ENCODE measurements around the gene MED25. TPM values are rescaled to one million over a fixed set of nuclear protein-coding genes. Genes with fewer than 3 reads are reported as not detected.

The MED25 gene
- total and polyA plus RNA-seq, 2 experiments from 2014 or later = 29.6 to 83.9 TPM

DNA sequence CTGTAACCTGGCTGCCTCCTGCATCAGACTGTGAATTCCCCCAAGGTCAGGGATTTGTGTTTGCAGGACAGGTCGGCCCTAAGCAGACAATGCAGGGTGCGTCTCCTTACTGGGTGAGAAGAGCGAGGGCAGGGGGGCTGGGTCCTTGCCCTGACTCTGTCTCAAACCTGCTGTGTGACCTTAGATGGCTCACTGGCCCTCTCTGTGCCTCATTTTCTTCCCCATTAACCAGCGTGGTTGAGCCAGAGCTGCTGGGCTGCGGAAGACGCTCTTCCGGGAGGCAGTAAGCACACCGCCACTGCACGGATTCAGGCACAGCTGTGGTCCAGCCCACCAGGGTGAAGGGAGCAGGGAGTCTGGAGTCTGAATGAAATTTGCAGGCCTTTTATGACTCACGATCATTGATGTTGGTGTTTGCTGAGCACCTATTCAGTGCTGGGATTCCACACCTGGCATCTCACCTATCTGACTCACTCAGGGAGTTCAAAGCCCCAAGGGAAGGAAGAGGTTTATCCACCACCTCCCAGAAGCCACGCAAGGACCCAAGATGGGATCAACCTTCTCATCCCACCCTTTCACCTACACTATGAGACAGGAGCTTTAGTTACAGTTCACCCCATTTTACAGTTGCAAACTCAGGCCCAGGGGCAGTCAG, 56.5 kb downstream of the MED25 start:
- no peaks in the 10 kb centered on the region for H3K9me2 ChIP-seq (replicated peaks; ENCODE audit: insufficient read depth)
- no peaks in the 10 kb centered on the region for H3K36me3 ChIP-seq (replicated peaks; ENCODE audit: insufficient read depth, low read depth)
- H3K4me3 ChIP-seq = no peak overlapping the region
- 96% methylated on average over 11 of the region's 11 CpGs for WGBS (ENCODE audit: low lambda C conversion rate, missing lambda C conversion rate)
- H4K20me1 ChIP-seq (ENCODE audit: insufficient read depth, poor library complexity, severe bottlenecking) = no peaks in the 10 kb centered on the region
- H3K79me2 ChIP-seq = peaks cover 47% of the 10 kb centered on the region
- no peaks in the 10 kb centered on the region for H3K27me3 ChIP-seq
- DNase-seq (ENCODE audit: low spot score) = no peak
- H3K27ac ChIP-seq = no peak overlapping the region
- no peak overlapping the region for H2AFZ ChIP-seq
- H3K9me3 ChIP-seq (ENCODE audit: low read depth) = no peaks in the 10 kb centered on the region
- TF ChIP-seq, protein P1, sequence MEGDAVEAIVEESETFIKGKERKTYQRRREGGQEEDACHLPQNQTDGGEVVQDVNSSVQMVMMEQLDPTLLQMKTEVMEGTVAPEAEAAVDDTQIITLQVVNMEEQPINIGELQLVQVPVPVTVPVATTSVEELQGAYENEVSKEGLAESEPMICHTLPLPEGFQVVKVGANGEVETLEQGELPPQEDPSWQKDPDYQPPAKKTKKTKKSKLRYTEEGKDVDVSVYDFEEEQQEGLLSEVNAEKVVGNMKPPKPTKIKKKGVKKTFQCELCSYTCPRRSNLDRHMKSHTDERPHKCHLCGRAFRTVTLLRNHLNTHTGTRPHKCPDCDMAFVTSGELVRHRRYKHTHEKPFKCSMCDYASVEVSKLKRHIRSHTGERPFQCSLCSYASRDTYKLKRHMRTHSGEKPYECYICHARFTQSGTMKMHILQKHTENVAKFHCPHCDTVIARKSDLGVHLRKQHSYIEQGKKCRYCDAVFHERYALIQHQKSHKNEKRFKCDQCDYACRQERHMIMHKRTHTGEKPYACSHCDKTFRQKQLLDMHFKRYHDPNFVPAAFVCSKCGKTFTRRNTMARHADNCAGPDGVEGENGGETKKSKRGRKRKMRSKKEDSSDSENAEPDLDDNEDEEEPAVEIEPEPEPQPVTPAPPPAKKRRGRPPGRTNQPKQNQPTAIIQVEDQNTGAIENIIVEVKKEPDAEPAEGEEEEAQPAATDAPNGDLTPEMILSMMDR (IDR thresholded peaks at IDR 0.05; ENCODE audit: poor library complexity) = no peak
- TF ChIP-seq EZH2 (IDR thresholded peaks at IDR 0.05; ENCODE audit: borderline replicate concordance) (no peak), EZH2phosphoT487 (IDR thresholded peaks at IDR 0.05; ENCODE audit: low read depth, severe bottlenecking, unreplicated experiment) (no peak)
- peaks cover 16% of the 10 kb centered on the region for H3K4me1 ChIP-seq (ENCODE audit: insufficient read depth)
- H3K4me2 ChIP-seq = peak overlapping the region; percentile 90

DNA sequence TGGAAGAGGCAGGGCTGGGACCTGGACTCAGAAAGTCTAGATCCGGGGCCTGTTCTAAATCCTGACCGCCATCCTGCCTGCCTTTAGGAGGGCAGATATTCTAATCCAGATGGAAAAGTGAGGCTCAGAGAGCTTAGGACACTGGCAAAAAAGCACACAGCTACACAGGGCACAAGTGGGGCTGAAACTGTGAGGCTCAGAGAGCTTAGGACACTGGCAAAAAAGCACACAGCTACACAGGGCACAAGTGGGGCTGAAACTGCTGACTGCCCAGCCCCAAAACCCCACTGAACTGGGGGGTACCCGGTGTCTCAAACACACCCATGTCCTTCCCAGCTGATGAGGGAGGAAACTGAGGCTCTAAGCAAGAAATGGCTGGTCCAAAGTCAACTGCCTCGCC, 57.1 kb downstream of the MED25 start:
- TF ChIP-seq, protein P1 (IDR thresholded peaks at IDR 0.05; ENCODE audit: poor library complexity) = no peak
- TF ChIP-seq EZH2 (IDR thresholded peaks at IDR 0.05; ENCODE audit: borderline replicate concordance) (no peak), EZH2phosphoT487 (IDR thresholded peaks at IDR 0.05; ENCODE audit: low read depth, severe bottlenecking, unreplicated experiment) (no peak)
- DNase-seq (ENCODE audit: low spot score) = no peak
- Histone ChIP-seq H4K20me1 (ENCODE audit: insufficient read depth, poor library complexity, severe bottlenecking) (no peaks in the 10 kb centered on the region), H3K27ac (peak overlapping the region; percentile 96), H3K36me3 (replicated peaks; ENCODE audit: insufficient read depth, low read depth) (no peaks in the 10 kb centered on the region), H3K4me2 (peak overlapping the region; percentile 90), H3K79me2 (peaks cover 47% of the 10 kb centered on the region), H2AFZ (no peak overlapping the region), H3K27me3 (no peaks in the 10 kb centered on the region), H3K9me2 (replicated peaks; ENCODE audit: insufficient read depth) (no peaks in the 10 kb centered on the region), H3K9me3 (ENCODE audit: low read depth) (no peaks in the 10 kb centered on the region), H3K4me3 (peak overlapping the region; percentile 69), H3K4me1 (ENCODE audit: insufficient read depth) (peaks cover 13% of the 10 kb centered on the region)
- 87% methylated on average over 4 of the region's 4 CpGs for WGBS (ENCODE audit: low lambda C conversion rate, missing lambda C conversion rate)

DNA sequence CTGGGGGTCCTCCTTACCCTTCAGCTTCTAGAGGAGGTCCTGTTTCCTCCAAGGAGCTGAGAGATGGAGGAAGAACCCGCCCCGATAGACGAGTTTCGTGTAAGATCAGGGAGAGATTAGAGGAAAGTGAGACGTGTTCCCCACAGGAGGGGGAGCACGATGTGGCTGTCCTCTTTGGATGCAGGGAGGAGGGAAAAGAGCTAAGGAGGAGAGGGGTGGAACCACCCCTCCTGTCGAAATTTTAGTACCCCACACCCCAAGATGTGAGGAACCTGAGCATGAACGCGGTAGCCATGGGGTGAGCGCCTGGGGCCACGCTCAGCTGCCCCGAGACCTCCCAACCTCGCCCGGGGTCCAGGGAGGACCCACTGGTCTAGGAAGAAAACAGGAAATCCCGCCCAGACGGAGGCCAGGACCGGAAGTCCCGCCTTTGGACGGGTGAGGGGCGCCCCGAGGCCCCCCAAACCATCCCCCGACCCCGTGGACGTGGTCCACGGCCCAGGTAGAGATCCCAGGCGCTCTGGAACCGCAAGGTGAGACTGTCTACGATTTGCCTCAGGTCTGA, 57.9 kb downstream of the MED25 start:
- TF ChIP-seq EZH2 (IDR thresholded peaks at IDR 0.05; ENCODE audit: borderline replicate concordance) (no peak), EZH2phosphoT487 (IDR thresholded peaks at IDR 0.05; ENCODE audit: low read depth, severe bottlenecking, unreplicated experiment) (no peak)
- TF ChIP-seq, protein P1 (IDR thresholded peaks at IDR 0.05; ENCODE audit: poor library complexity) = no peak
- peak overlapping the region; percentile 90 for H3K4me2 ChIP-seq
- DNase-seq (ENCODE audit: low spot score) = peak; percentile 68
- no peaks in the 10 kb centered on the region for H4K20me1 ChIP-seq (ENCODE audit: insufficient read depth, poor library complexity, severe bottlenecking)
- no peaks in the 10 kb centered on the region for H3K36me3 ChIP-seq (replicated peaks; ENCODE audit: insufficient read depth, low read depth)
- H3K9me2 ChIP-seq (replicated peaks; ENCODE audit: insufficient read depth) = no peaks in the 10 kb centered on the region
- no peaks in the 10 kb centered on the region for H3K27me3 ChIP-seq
- peaks cover 45% of the 10 kb centered on the region for H3K79me2 ChIP-seq
- peaks cover 10% of the 10 kb centered on the region for H3K4me1 ChIP-seq (ENCODE audit: insufficient read depth)
- H3K9me3 ChIP-seq (ENCODE audit: low read depth) = no peaks in the 10 kb centered on the region
- H3K27ac ChIP-seq = peak overlapping the region; percentile 96
- peak overlapping the region; percentile 69 for H3K4me3 ChIP-seq
- WGBS (ENCODE audit: low lambda C conversion rate, missing lambda C conversion rate) = 2% methylated on average over 25 of the region's 28 CpGs
- H2AFZ ChIP-seq = peak overlapping the region; percentile 52

Data from hepatocyte (in vitro differentiated cells).